Measurements from ENCODE around the gene XAB2.

- TF ChIP-seq, protein P1, sequence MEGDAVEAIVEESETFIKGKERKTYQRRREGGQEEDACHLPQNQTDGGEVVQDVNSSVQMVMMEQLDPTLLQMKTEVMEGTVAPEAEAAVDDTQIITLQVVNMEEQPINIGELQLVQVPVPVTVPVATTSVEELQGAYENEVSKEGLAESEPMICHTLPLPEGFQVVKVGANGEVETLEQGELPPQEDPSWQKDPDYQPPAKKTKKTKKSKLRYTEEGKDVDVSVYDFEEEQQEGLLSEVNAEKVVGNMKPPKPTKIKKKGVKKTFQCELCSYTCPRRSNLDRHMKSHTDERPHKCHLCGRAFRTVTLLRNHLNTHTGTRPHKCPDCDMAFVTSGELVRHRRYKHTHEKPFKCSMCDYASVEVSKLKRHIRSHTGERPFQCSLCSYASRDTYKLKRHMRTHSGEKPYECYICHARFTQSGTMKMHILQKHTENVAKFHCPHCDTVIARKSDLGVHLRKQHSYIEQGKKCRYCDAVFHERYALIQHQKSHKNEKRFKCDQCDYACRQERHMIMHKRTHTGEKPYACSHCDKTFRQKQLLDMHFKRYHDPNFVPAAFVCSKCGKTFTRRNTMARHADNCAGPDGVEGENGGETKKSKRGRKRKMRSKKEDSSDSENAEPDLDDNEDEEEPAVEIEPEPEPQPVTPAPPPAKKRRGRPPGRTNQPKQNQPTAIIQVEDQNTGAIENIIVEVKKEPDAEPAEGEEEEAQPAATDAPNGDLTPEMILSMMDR (tag by site-specific recombination; IDR thresholded peaks at IDR 0.05): no peak
- TF ChIP-seq ZSCAN23 (tag by site-specific recombination; IDR thresholded peaks at IDR 0.05) (no peak), ZBTB21 (tag by site-specific recombination; IDR thresholded peaks at IDR 0.05) (no peak), GLIS2 (tag by site-specific recombination; IDR thresholded peaks at IDR 0.05) (no peak), PRDM1 (tag by site-specific recombination; IDR thresholded peaks at IDR 0.05) (no peak), ZNF473 (tag by site-specific recombination; IDR thresholded peaks at IDR 0.05) (no peak), ZNF280C (tag by site-specific recombination; IDR thresholded peaks at IDR 0.05) (no peak), ZBTB11 (tag by site-specific recombination; conservative IDR thresholded peaks at IDR 0.05; ENCODE audit: low read depth) (no peak), ZNF155 (tag by site-specific recombination; IDR thresholded peaks at IDR 0.05) (no peak), ZNF223 (tag by site-specific recombination; IDR thresholded peaks at IDR 0.05) (no peak), ZNF792 (tag by site-specific recombination; IDR thresholded peaks at IDR 0.05) (no peak), ZFP3 (tag by site-specific recombination; IDR thresholded peaks at IDR 0.05; ENCODE audit: low read depth) (no peak), ZNF776 (tag by site-specific recombination; IDR thresholded peaks at IDR 0.05; ENCODE audit: borderline replicate concordance) (no peak)
- TF ChIP-seq, protein P2, sequence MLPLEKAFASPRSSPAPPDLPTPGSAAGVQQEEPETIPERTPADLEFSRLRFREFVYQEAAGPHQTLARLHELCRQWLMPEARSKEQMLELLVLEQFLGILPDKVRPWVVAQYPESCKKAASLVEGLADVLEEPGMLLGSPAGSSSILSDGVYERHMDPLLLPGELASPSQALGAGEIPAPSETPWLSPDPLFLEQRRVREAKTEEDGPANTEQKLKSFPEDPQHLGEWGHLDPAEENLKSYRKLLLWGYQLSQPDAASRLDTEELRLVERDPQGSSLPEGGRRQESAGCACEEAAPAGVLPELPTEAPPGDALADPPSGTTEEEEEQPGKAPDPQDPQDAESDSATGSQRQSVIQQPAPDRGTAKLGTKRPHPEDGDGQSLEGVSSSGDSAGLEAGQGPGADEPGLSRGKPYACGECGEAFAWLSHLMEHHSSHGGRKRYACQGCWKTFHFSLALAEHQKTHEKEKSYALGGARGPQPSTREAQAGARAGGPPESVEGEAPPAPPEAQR (tag by site-specific recombination; IDR thresholded peaks at IDR 0.05): no peak
Measured at GRCh38 chr19:7603919-7604318, 25.4 kb downstream of the XAB2 start.

All from HEK293 (cell line).